Measurements from ENCODE around the gene HOXA3. TPM values are rescaled to one million over a fixed set of nuclear protein-coding genes. Genes with fewer than 3 reads are reported as not detected.
A peak's percentile ranks its signal among the peaks of the same experiment; 100 is the strongest.

HOXA3 gene
- total and polyA plus RNA-seq, 2 of the 8 experiments (the other 6 are each of a cell fraction or from before 2014, with no cell fraction given), result not detected

GRCh38 chr7:27191161-27191731 is 38.9 kb upstream of the HOXA3 start:
- DNase-seq (ENCODE audit: low read depth in 1 of 2, low spot score in 2 of 2) (no peak), FAIRE-seq (no peak)
- TF ChIP-seq YY1 (IDR thresholded peaks at IDR 0.05; ENCODE audit: low read depth, low read length) (no peak), SIX5 (IDR thresholded peaks at IDR 0.05; ENCODE audit: low read depth, low read length) (no peak), USF2 (IDR thresholded peaks at IDR 0.05; ENCODE audit: low read length) (no peak), KDM4A (IDR thresholded peaks at IDR 0.05; ENCODE audit: low read depth, low read length, severe bottlenecking) (no peak), RXRA (IDR thresholded peaks at IDR 0.05; ENCODE audit: insufficient read depth, low read depth, low read length) (no peak), ATF3 (IDR thresholded peaks at IDR 0.05; ENCODE audit: insufficient read depth, low read depth, low read length) (no peak), RAD21 (IDR thresholded peaks at IDR 0.05 in 1 of 2, conservative IDR thresholded peaks at IDR 0.05 in 1 of 2; ENCODE audit: low read depth in 2 of 2, low read length in 2 of 2) (no peak), NRF1 (IDR thresholded peaks at IDR 0.05; ENCODE audit: low read depth, low read length) (no peak), SP2 (IDR thresholded peaks at IDR 0.05; ENCODE audit: low read length) (no peak), POLR2A (IDR thresholded peaks at IDR 0.05; ENCODE audit: control extremely low read depth in 1 of 2, low read depth in 2 of 2, low read length in 2 of 2) (no peak), POU5F1 (IDR thresholded peaks at IDR 0.05; ENCODE audit: low read depth, low read length) (no peak), BRCA1 (IDR thresholded peaks at IDR 0.05; ENCODE audit: low read depth, low read length) (no peak)

More at GRCh38 chr7:27191161-27191731, 38.9 kb upstream of the HOXA3 start:
- H2AK5ac ChIP-seq (ENCODE audit: low read depth, low read length), result no peak overlapping the region
- WGBS, 2 experiments (ENCODE audit: extremely low coverage in 1 of 2, insufficient coverage in 1 of 2, insufficient read length in 1 of 2, insufficient replicate concordance in 2 of 2, low coverage in 1 of 2, low lambda C conversion rate in 2 of 2, missing lambda C conversion rate in 1 of 2), result 25% methylated on average over 15 of the region's 15 CpGs; no CpG with 5 or more reads in 1 of the 2 experiments
- H4K20me1 ChIP-seq (replicated peaks in 1 of 2; ENCODE audit: control insufficient read depth in 1 of 2, insufficient read depth in 2 of 2, low read length in 2 of 2), result peaks cover 22 to 52% of the 10 kb centered on the region in 2 experiments
- ChIA-PET POLR2A (ENCODE audit: partially characterized antibody) (no interaction called here), CTCF (ENCODE audit: partially characterized antibody) (interaction anchor here (0.8 to 9.1 kb wide), 10 partner anchors 8 to 829 kb away, joined by 3 to 64 read pairs (median 4); partner anchors contain the start of genes HOXA13 and HOXA5)
- no peak overlapping the region for H3K4me3 ChIP-seq (ENCODE audit: extremely low read depth in 1 of 4, insufficient read depth in 2 of 4, low read depth in 3 of 4, low read length in 4 of 4)
- H2BK5ac ChIP-seq (ENCODE audit: low read depth, low read length), result no peak overlapping the region
- no peak overlapping the region for H4K8ac ChIP-seq (ENCODE audit: extremely low read depth, insufficient read depth, low read length)
- H3K9me3 ChIP-seq (ENCODE audit: insufficient read depth in 2 of 2, low read depth in 1 of 2, low read length in 1 of 2), result peaks cover 0 to 3% of the 10 kb centered on the region in 2 experiments; a peak in 1 of 4 replicates
- peaks cover 0 to 17% (median 12%) of the 10 kb centered on the region in 4 experiments; a peak in 5 of 7 replicates for H3K4me1 ChIP-seq (replicated peaks in 1 of 4; ENCODE audit: control insufficient read depth in 3 of 4, insufficient read depth in 4 of 4, low read length in 3 of 4)
- H3K9ac ChIP-seq (replicated peaks in 1 of 4; ENCODE audit: extremely low read depth in 1 of 4, low read depth in 3 of 4, low read length in 3 of 4), result no peak overlapping the region
- H3K4me2 ChIP-seq (ENCODE audit: insufficient read depth in 1 of 2, low read depth in 2 of 2, low read length in 2 of 2), result no peak overlapping the region; a peak in 1 of 4 replicates
- H2BK20ac ChIP-seq (ENCODE audit: low read length), result no peak overlapping the region
- H3K18ac ChIP-seq (ENCODE audit: extremely low read depth, low read length), result no peak overlapping the region
- no peak overlapping the region for H3K14ac ChIP-seq (ENCODE audit: insufficient read length)
- no peak overlapping the region for H3K4ac ChIP-seq (replicated peaks; ENCODE audit: insufficient read length, low read depth, low read length)
- no peaks in the 10 kb centered on the region for H3K23me2 ChIP-seq (ENCODE audit: low read depth, low read length)
- H3K79me1 ChIP-seq (ENCODE audit: low read depth, low read length), result no peaks in the 10 kb centered on the region
- no peaks in the 10 kb centered on the region for H3K79me2 ChIP-seq (ENCODE audit: control insufficient read depth in 1 of 2, insufficient read depth in 2 of 2, low read length in 2 of 2)
- no peak overlapping the region for H2BK15ac ChIP-seq (ENCODE audit: low read length)
- 0 out of 2 replicates have a peak overlapping the region, but pooled peaks have one; percentile 27 for H2BK12ac ChIP-seq (ENCODE audit: low read depth, low read length)
- H3K27me3 ChIP-seq (replicated peaks in 1 of 4; ENCODE audit: control insufficient read depth in 3 of 4, extremely low read depth in 1 of 4, insufficient read depth in 3 of 4, low read length in 3 of 4), result peaks cover 86 to 100% (median 96%) of the 10 kb centered on the region in 4 experiments
- peaks cover 0 to 10% (median 0%) of the 10 kb centered on the region in 4 experiments; a peak in 1 of 8 replicates for H3K36me3 ChIP-seq (ENCODE audit: control insufficient read depth in 2 of 4, insufficient read depth in 4 of 4, low read length in 3 of 4)
- no peak overlapping the region for H3K23ac ChIP-seq (ENCODE audit: insufficient read length)
- H3K56ac ChIP-seq (replicated peaks; ENCODE audit: insufficient read length, low read depth, low read length), result no peak overlapping the region
- H3K27ac ChIP-seq (ENCODE audit: low read depth, low read length), result no peak overlapping the region
- H4K5ac ChIP-seq (ENCODE audit: insufficient read length, low read depth, low read length), result no peak overlapping the region
- no peak overlapping the region for H4K91ac ChIP-seq (replicated peaks; ENCODE audit: insufficient read length, low read length)
- H2AFZ ChIP-seq (ENCODE audit: low read length), result no peak overlapping the region
- no peak overlapping the region for H2BK120ac ChIP-seq (replicated peaks; ENCODE audit: low read depth, low read length)
